Neural progenitor cell (in vitro differentiated cells): Measurements from ENCODE around the gene SLC1A1.

Source experiments
- EZH2 ChIP-seq: fragments of 200-600 bp; sonication (generic); IDR thresholded peaks from 2 replicates; pipeline ENCODE4 v1.6.1; 2017; ENCODE audit warnings: antibody characterized with exemption, mild to moderate bottlenecking, moderate library complexity
- EZH2phosphoT487 ChIP-seq: fragments of 200-600 bp; sonication (generic); IDR thresholded peaks from 2 replicates; pipeline ENCODE4 v1.6.1; 2017; ENCODE audit warnings: antibody characterized with exemption

DNA sequence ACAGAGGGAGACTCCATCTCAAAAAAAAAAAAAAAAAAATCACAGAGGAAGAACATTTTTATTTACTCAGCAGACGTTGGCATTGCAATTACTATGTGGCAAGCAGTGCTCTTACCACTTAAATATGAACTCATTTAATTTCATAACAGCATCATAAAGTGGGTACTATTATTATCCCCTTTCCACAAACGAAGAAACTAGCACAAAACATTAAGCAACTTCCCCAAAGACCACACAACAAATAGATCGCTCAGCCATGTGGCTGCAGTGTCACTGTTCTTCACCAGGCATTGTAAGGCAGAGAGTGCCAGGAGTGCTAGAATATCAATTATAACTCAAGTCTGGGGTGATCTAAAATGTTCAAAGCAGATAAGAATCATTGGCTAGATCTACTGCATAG lies 102.0 kb downstream of the SLC1A1 start:
- TF ChIP-seq EZH2 (no peak), EZH2phosphoT487 (no peak)
